ENCODE results near the gene ADRA2B. TPM values are rescaled to one million over a fixed set of nuclear protein-coding genes. Genes with fewer than 3 reads are reported as not detected.
"Not testable (repeated sequence)": the region's sequence is repeated elsewhere in the genome, so short reads cannot be mapped to it uniquely, and the experiment has no call there.

Gene ADRA2B
- total RNA-seq, result under 1 TPM; 0.52 TPM

- Mint-ChIP-seq H3K27me3 (ENCODE audit: low read depth) (peaks cover 27% of the 10 kb centered on the region), H3K4me3 (peak within 1 kb of the TSS; percentile 72), H3K27ac (no peak within 1 kb of the TSS), H3K36me3 (ENCODE audit: low read depth) (no peaks in the 10 kb centered on the region), H3K4me1 (ENCODE audit: low read depth) (peaks cover 8% of the 10 kb centered on the region), H3K9me3 (no peaks in the 10 kb centered on the region)
- intact Hi-C loops (cut with micrococcal nuclease), result loop anchor here (5.0 kb wide), 1 partner anchor 109 kb away; no protein-coding TSS in a partner anchor
- CTCF ChIA-PET, result interaction anchor here (0.5 to 4.8 kb wide), 19 partner anchors 8 to 124 kb away, joined by 3 to 43 read pairs (median 5); partner anchors contain the start of genes ANKRD36C, ASTL, DUSP2 and STARD7
- DNase-seq, result peak; percentile 83
These were observed at the start of gene ADRA2B for GRCh38 chr2:96116424-96116878. TSS of gene ADRA2B (minus strand) at chr2:96116571. CDS start at chr2:96116149, 422 bp downstream.

- Mint-ChIP-seq H3K4me3 (peak overlapping the region; percentile 85), H3K9me3 (peaks cover 11% of the 10 kb centered on the region), H3K27ac (peak overlapping the region; percentile 99), H3K27me3 (ENCODE audit: low read depth) (no peaks in the 10 kb centered on the region), H3K36me3 (ENCODE audit: low read depth) (peaks cover 5% of the 10 kb centered on the region), H3K4me1 (ENCODE audit: low read depth) (peaks cover 71% of the 10 kb centered on the region)
- DNase-seq, result peak; percentile 89
- intact Hi-C loops (cut with micrococcal nuclease), result loop anchor here (1.0 kb wide), 2 partner anchors 8 to 18 kb away; no protein-coding TSS in a partner anchor
- CTCF ChIA-PET, result interaction anchor here (1.1 to 4.1 kb wide), 6 partner anchors 10 to 28 kb away, joined by 3 to 32 read pairs (median 8); partner anchors contain the start of gene ASTL
These were observed 48.3 kb upstream of the ADRA2B start for GRCh38 chr2:96164459-96165184.

- DNase-seq, result peak; percentile 90
- Mint-ChIP-seq H3K27ac (peak overlapping the region; percentile 99), H3K4me3 (peak overlapping the region; percentile 85), H3K27me3 (ENCODE audit: low read depth) (no peaks in the 10 kb centered on the region), H3K4me1 (ENCODE audit: low read depth) (peaks cover 72% of the 10 kb centered on the region), H3K9me3 (peaks cover 9% of the 10 kb centered on the region), H3K36me3 (ENCODE audit: low read depth) (peaks cover 5% of the 10 kb centered on the region)
- CTCF ChIA-PET, result interaction anchor here (1.0 to 4.1 kb wide), 6 partner anchors 10 to 26 kb away, joined by 3 to 32 read pairs (median 8); partner anchors contain the start of gene ASTL
- intact Hi-C loops (cut with micrococcal nuclease), result loop anchor here (1.0 kb wide), 2 partner anchors 8 to 18 kb away; no protein-coding TSS in a partner anchor
These were observed 47.5 kb upstream of the ADRA2B start for GRCh38 chr2:96163768-96164429.

- peaks cover 75% of the 10 kb centered on the region for H3K4me1 Mint-ChIP-seq (ENCODE audit: low read depth)
- CTCF ChIA-PET, result interaction anchor here (0.5 to 4.1 kb wide), 7 partner anchors 8 to 25 kb away, joined by 3 to 32 read pairs (median 6); partner anchors contain the start of gene ASTL
- H3K27ac Mint-ChIP-seq, result peak overlapping the region; percentile 99
- no peaks in the 10 kb centered on the region for H3K27me3 Mint-ChIP-seq (ENCODE audit: low read depth)
- peaks cover 5% of the 10 kb centered on the region for H3K36me3 Mint-ChIP-seq (ENCODE audit: low read depth)
- intact Hi-C loops (cut with micrococcal nuclease), result no loop called here
- H3K9me3 Mint-ChIP-seq, result peaks cover 9% of the 10 kb centered on the region
- H3K4me3 Mint-ChIP-seq, result peak overlapping the region; percentile 85
- DNase-seq, result no peak
These were observed 47.0 kb upstream of the ADRA2B start for GRCh38 chr2:96163415-96163767.

- peaks cover 9% of the 10 kb centered on the region for H3K9me3 Mint-ChIP-seq
- H3K36me3 Mint-ChIP-seq (ENCODE audit: low read depth), result peaks cover 5% of the 10 kb centered on the region
- H3K4me3 Mint-ChIP-seq, result no peak overlapping the region
- CTCF ChIA-PET, result interaction anchor here (0.8 to 5.4 kb wide), 4 partner anchors 13 to 21 kb away, joined by 3 to 38 read pairs (median 19); no protein-coding TSS in a partner anchor
- peaks cover 77% of the 10 kb centered on the region for H3K4me1 Mint-ChIP-seq (ENCODE audit: low read depth)
- peak overlapping the region; percentile 99 for H3K27ac Mint-ChIP-seq
- no peak for DNase-seq
- intact Hi-C loops (cut with micrococcal nuclease), result no loop called here
- H3K27me3 Mint-ChIP-seq (ENCODE audit: low read depth), result no peaks in the 10 kb centered on the region
These were observed 45.5 kb upstream of the ADRA2B start for GRCh38 chr2:96161898-96162297.

- Mint-ChIP-seq H3K4me1 (ENCODE audit: low read depth) (peaks cover 87% of the 10 kb centered on the region), H3K27ac (peak overlapping the region; percentile 25)
- intact Hi-C loops (cut with micrococcal nuclease); H3K27me3 Mint-ChIP-seq (ENCODE audit: low read depth); H3K4me3 Mint-ChIP-seq; DNase-seq; H3K36me3 Mint-ChIP-seq (ENCODE audit: low read depth); H3K9me3 Mint-ChIP-seq: not testable (repeated sequence)
- CTCF ChIA-PET, result interaction anchor here (1.2 to 5.4 kb wide), 5 partner anchors 13 to 43 kb away, joined by 3 to 76 read pairs (median 7); partner anchors contain the start of genes ASTL and DUSP2
These were observed 44.0 kb upstream of the ADRA2B start for GRCh38 chr2:96160366-96160765.

- peak overlapping the region; percentile 95 for H3K27ac Mint-ChIP-seq
- H3K4me1 Mint-ChIP-seq (ENCODE audit: low read depth), result peaks cover 86% of the 10 kb centered on the region
- peak overlapping the region; percentile 48 for H3K4me3 Mint-ChIP-seq
- peaks cover 9% of the 10 kb centered on the region for H3K9me3 Mint-ChIP-seq
- CTCF ChIA-PET, result interaction anchor here (0.8 to 5.4 kb wide), 6 partner anchors 14 to 167 kb away, joined by 3 to 76 read pairs (median 6); partner anchors contain the start of genes ASTL and DUSP2
- intact Hi-C loops (cut with micrococcal nuclease), result no loop called here
- DNase-seq, result peak; percentile 83
- H3K36me3 Mint-ChIP-seq (ENCODE audit: low read depth), result peaks cover 4% of the 10 kb centered on the region
- H3K27me3 Mint-ChIP-seq (ENCODE audit: low read depth), result no peaks in the 10 kb centered on the region
These were observed 42.9 kb upstream of the ADRA2B start for GRCh38 chr2:96159084-96159830.

- no peak for DNase-seq
- Mint-ChIP-seq H3K9me3 (peaks cover 9% of the 10 kb centered on the region), H3K4me1 (ENCODE audit: low read depth) (peaks cover 85% of the 10 kb centered on the region), H3K27ac (peak overlapping the region; percentile 95), H3K27me3 (ENCODE audit: low read depth) (no peaks in the 10 kb centered on the region), H3K4me3 (peak overlapping the region; percentile 75), H3K36me3 (ENCODE audit: low read depth) (peaks cover 4% of the 10 kb centered on the region)
- CTCF ChIA-PET, result interaction anchor here (0.6 to 5.4 kb wide), 7 partner anchors 13 to 274 kb away, joined by 3 to 76 read pairs (median 6); partner anchors contain the start of genes ANKRD36C, ASTL and DUSP2
- intact Hi-C loops (cut with micrococcal nuclease), result loop anchor here (1.0 kb wide), 3 partner anchors 9 to 374 kb away; no protein-coding TSS in a partner anchor
These were observed 42.2 kb upstream of the ADRA2B start for GRCh38 chr2:96158554-96158940.

- intact Hi-C loops (cut with micrococcal nuclease), result loop anchor here (1.0 kb wide), 5 partner anchors 9 to 374 kb away; partner anchors contain the start of gene CIAO1
- DNase-seq, result peak; percentile 99
- H3K4me1 Mint-ChIP-seq (ENCODE audit: low read depth), result peaks cover 85% of the 10 kb centered on the region
- peak overlapping the region; percentile 75 for H3K4me3 Mint-ChIP-seq
- H3K9me3 Mint-ChIP-seq, result peaks cover 9% of the 10 kb centered on the region
- H3K27me3 Mint-ChIP-seq (ENCODE audit: low read depth), result no peaks in the 10 kb centered on the region
- peak overlapping the region; percentile 95 for H3K27ac Mint-ChIP-seq
- CTCF ChIA-PET, result interaction anchor here (0.6 to 5.4 kb wide), 6 partner anchors 13 to 275 kb away, joined by 3 to 76 read pairs (median 6); partner anchors contain the start of genes ANKRD36C, ASTL and DUSP2
- peaks cover 4% of the 10 kb centered on the region for H3K36me3 Mint-ChIP-seq (ENCODE audit: low read depth)
These were observed 41.5 kb upstream of the ADRA2B start for GRCh38 chr2:96157649-96158553.

- intact Hi-C loops (cut with micrococcal nuclease), result loop anchor here (1.0 kb wide), 3 partner anchors 7 to 109 kb away; partner anchors contain the start of gene CIAO1
- Mint-ChIP-seq H3K4me1 (ENCODE audit: low read depth) (peaks cover 84% of the 10 kb centered on the region), H3K4me3 (peak overlapping the region; percentile 75)
These were observed 40.7 kb upstream of the ADRA2B start for GRCh38 chr2:96156926-96157648.

More at GRCh38 chr2:96156926-96157648, 40.7 kb upstream of the ADRA2B start:
- Mint-ChIP-seq H3K27ac (peak overlapping the region; percentile 95), H3K9me3 (peaks cover 9% of the 10 kb centered on the region), H3K36me3 (ENCODE audit: low read depth) (peaks cover 4% of the 10 kb centered on the region), H3K27me3 (ENCODE audit: low read depth) (no peaks in the 10 kb centered on the region)
- CTCF ChIA-PET, result interaction anchor here (0.6 to 5.4 kb wide), 5 partner anchors 12 to 164 kb away, joined by 3 to 76 read pairs (median 6); partner anchors contain the start of gene DUSP2
- peak; percentile 44 for DNase-seq

Measured in activated naive CD4-positive, alpha-beta T cell treated with anti-CD3 and anti-CD28 coated beads for 36 hours (primary cell).